ENCODE data around the gene MT1F.

Gene MT1F

GRCh38 chr16:56697456-56698155, 39.8 kb downstream of the MT1F start:
- H3K27me3 Mint-ChIP-seq (ENCODE audit: low read depth) = no peaks in the 10 kb centered on the region
- no peak for DNase-seq (ENCODE audit: low spot score)
- H3K4me1 Mint-ChIP-seq (ENCODE audit: low read depth) = peaks cover 8% of the 10 kb centered on the region
- no peak overlapping the region for H3K4me3 Mint-ChIP-seq
- no peaks in the 10 kb centered on the region for H3K9me3 Mint-ChIP-seq
- H3K27ac Mint-ChIP-seq = no peak overlapping the region
- H3K36me3 Mint-ChIP-seq (ENCODE audit: low read depth) = no peaks in the 10 kb centered on the region

- Mint-ChIP-seq H3K27ac (no peak overlapping the region), H3K27me3 (ENCODE audit: low read depth) (no peaks in the 10 kb centered on the region), H3K36me3 (ENCODE audit: low read depth) (no peaks in the 10 kb centered on the region), H3K4me1 (ENCODE audit: low read depth) (peaks cover 8% of the 10 kb centered on the region), H3K4me3 (no peak overlapping the region), H3K9me3 (no peaks in the 10 kb centered on the region)
- no peak for DNase-seq (ENCODE audit: low spot score)
Measured at GRCh38 chr16:56700195-56700594, 42.4 kb downstream of the MT1F start.

GRCh38 chr16:56700631-56701030, 42.9 kb downstream of the MT1F start:
- DNase-seq (ENCODE audit: low spot score) = no peak
- Mint-ChIP-seq H3K4me3 (no peak overlapping the region), H3K9me3 (no peaks in the 10 kb centered on the region), H3K4me1 (ENCODE audit: low read depth) (peaks cover 8% of the 10 kb centered on the region), H3K27me3 (ENCODE audit: low read depth) (no peaks in the 10 kb centered on the region), H3K36me3 (ENCODE audit: low read depth) (no peaks in the 10 kb centered on the region), H3K27ac (no peak overlapping the region)

- no peak overlapping the region for H3K27ac Mint-ChIP-seq
- DNase-seq (ENCODE audit: low spot score) = no peak
- no peaks in the 10 kb centered on the region for H3K36me3 Mint-ChIP-seq (ENCODE audit: low read depth)
- no peak overlapping the region for H3K4me3 Mint-ChIP-seq
- no peaks in the 10 kb centered on the region for H3K27me3 Mint-ChIP-seq (ENCODE audit: low read depth)
- H3K4me1 Mint-ChIP-seq (ENCODE audit: low read depth) = peaks cover 8% of the 10 kb centered on the region
- no peaks in the 10 kb centered on the region for H3K9me3 Mint-ChIP-seq
Measured at GRCh38 chr16:56701534-56701933, 43.8 kb downstream of the MT1F start.

GRCh38 chr16:56702836-56703235, 45.1 kb downstream of the MT1F start:
- Mint-ChIP-seq H3K36me3 (ENCODE audit: low read depth) (no peaks in the 10 kb centered on the region), H3K9me3 (no peaks in the 10 kb centered on the region), H3K27me3 (ENCODE audit: low read depth) (no peaks in the 10 kb centered on the region), H3K4me3 (no peak overlapping the region), H3K4me1 (ENCODE audit: low read depth) (peaks cover 8% of the 10 kb centered on the region), H3K27ac (no peak overlapping the region)
- DNase-seq (ENCODE audit: low spot score) = no peak
